ENCODE results near the gene ZNF792. TPM values are rescaled to one million over a fixed set of nuclear protein-coding genes. Genes with fewer than 3 reads are reported as not detected.
A peak's percentile ranks its signal among the peaks of the same experiment; 100 is the strongest.
"Not testable (repeated sequence)": the region's sequence is repeated elsewhere in the genome, so short reads cannot be mapped to it uniquely, and the experiment has no call there.

ZNF792 gene
- total RNA-seq, 2 experiments from 2014 or later: 5.1 to 5.6 TPM

- intact Hi-C loops (cut with micrococcal nuclease): no loop called here
- peak overlapping the region; percentile 91 for H3K4me3 Mint-ChIP-seq
- H3K27ac Mint-ChIP-seq: no peak overlapping the region
- TF ChIP-seq CTCF (IDR thresholded peaks at IDR 0.05): no peak
- ChIA-PET CTCF (interaction anchor here (1.1 to 2.4 kb wide), 6 partner anchors 32 to 287 kb away, joined by 3 to 9 read pairs (median 4); no protein-coding TSS in a partner anchor), POLR2A (no interaction called here)
- H3K27me3 Mint-ChIP-seq: no peaks in the 10 kb centered on the region
- peaks cover 12% of the 10 kb centered on the region for H3K4me1 Mint-ChIP-seq (ENCODE audit: low read depth)
- ATAC-seq: no peak
- no peak for DNase-seq
- peaks cover 8% of the 10 kb centered on the region for H3K36me3 Mint-ChIP-seq (ENCODE audit: low read depth)
- H3K9me3 Mint-ChIP-seq: no peaks in the 10 kb centered on the region
Observed at GRCh38 chr19:34926361-34926684, 37.7 kb downstream of the ZNF792 start.

GRCh38 chr19:34925278-34925855, 38.7 kb downstream of the ZNF792 start:
- no peak for TF ChIP-seq CTCF (IDR thresholded peaks at IDR 0.05)
- DNase-seq: no peak
- Mint-ChIP-seq H3K4me1 (ENCODE audit: low read depth) (peaks cover 12% of the 10 kb centered on the region), H3K27ac (no peak overlapping the region), H3K36me3 (ENCODE audit: low read depth) (peaks cover 7% of the 10 kb centered on the region), H3K27me3 (no peaks in the 10 kb centered on the region), H3K9me3 (no peaks in the 10 kb centered on the region), H3K4me3 (no peak overlapping the region)
- ATAC-seq: no peak
- CTCF ChIA-PET: no interaction called here
- POLR2A ChIA-PET: no interaction called here
- intact Hi-C loops (cut with micrococcal nuclease): no loop called here

GRCh38 chr19:34920090-34920786, 43.8 kb downstream of the ZNF792 start:
- DNase-seq; H3K27ac Mint-ChIP-seq; POLR2A ChIA-PET; H3K4me3 Mint-ChIP-seq; ATAC-seq; H3K36me3 Mint-ChIP-seq (ENCODE audit: low read depth); H3K4me1 Mint-ChIP-seq (ENCODE audit: low read depth); H3K27me3 Mint-ChIP-seq; intact Hi-C loops (cut with micrococcal nuclease): not testable (repeated sequence)
- peaks cover 19% of the 10 kb centered on the region for H3K9me3 Mint-ChIP-seq
- CTCF ChIA-PET: interaction anchor here (1.3 to 1.6 kb wide), 2 partner anchors 93 to 127 kb away, joined by 3 to 4 read pairs; no protein-coding TSS in a partner anchor

- Mint-ChIP-seq H3K4me1 (ENCODE audit: low read depth) (no peaks in the 10 kb centered on the region), H3K4me3 (no peak overlapping the region), H3K9me3 (peaks cover 22% of the 10 kb centered on the region), H3K27me3 (no peaks in the 10 kb centered on the region), H3K27ac (no peak overlapping the region), H3K36me3 (ENCODE audit: low read depth) (peaks cover 2% of the 10 kb centered on the region)
- no peak for TF ChIP-seq CTCF (IDR thresholded peaks at IDR 0.05)
- ChIA-PET CTCF (no interaction called here), POLR2A (interaction anchor here (0.8 kb wide), 1 partner anchor 85 kb away, joined by 3 read pairs; no protein-coding TSS in a partner anchor)
- intact Hi-C loops (cut with micrococcal nuclease): no loop called here
- no peak for ATAC-seq
- DNase-seq: no peak
Observed at GRCh38 chr19:34918190-34918589, 45.8 kb downstream of the ZNF792 start.

- H3K27me3 Mint-ChIP-seq; H3K27ac Mint-ChIP-seq; ATAC-seq; H3K36me3 Mint-ChIP-seq (ENCODE audit: low read depth); DNase-seq; H3K4me3 Mint-ChIP-seq; intact Hi-C loops (cut with micrococcal nuclease); CTCF ChIA-PET; H3K4me1 Mint-ChIP-seq (ENCODE audit: low read depth): not testable (repeated sequence)
- peaks cover 22% of the 10 kb centered on the region for H3K9me3 Mint-ChIP-seq
- POLR2A ChIA-PET: interaction anchor here (1.4 kb wide), 1 partner anchor 13 kb away, joined by 5 read pairs; no protein-coding TSS in a partner anchor
Observed at GRCh38 chr19:34917144-34917543, 46.9 kb downstream of the ZNF792 start.

GRCh38 chr19:34910770-34911169, 53.3 kb downstream of the ZNF792 start:
- peaks cover 6% of the 10 kb centered on the region for H3K4me1 Mint-ChIP-seq (ENCODE audit: low read depth)
- peaks cover 24% of the 10 kb centered on the region for H3K27me3 Mint-ChIP-seq
- ChIA-PET CTCF (no interaction called here), POLR2A (no interaction called here)
- no peak overlapping the region for H3K27ac Mint-ChIP-seq
- intact Hi-C loops (cut with micrococcal nuclease): no loop called here
- H3K4me3 Mint-ChIP-seq: no peak overlapping the region
- peaks cover 3% of the 10 kb centered on the region for H3K9me3 Mint-ChIP-seq
- no peak for TF ChIP-seq CTCF (IDR thresholded peaks at IDR 0.05)
- DNase-seq (no peak), ATAC-seq (no peak)
- no peaks in the 10 kb centered on the region for H3K36me3 Mint-ChIP-seq (ENCODE audit: low read depth)

All from activated CD8-positive, alpha-beta T cell treated with anti-CD3 and anti-CD28 coated beads for 36 hours (primary cell).